K562 (cell line): ENCODE measurements around the gene ADSS1. TPM values are rescaled to one million over a fixed set of nuclear protein-coding genes. Genes with fewer than 3 reads are reported as not detected.

Experiments
- ADNP ChIP-seq: fragments of 200-800 bp; sonication (Bioruptor generic); IDR thresholded peaks from 2 replicates; pipeline ENCODE4 v1.6.1; 2016; ENCODE audit warnings: missing genetic modification characterization, missing compliant biosample characterization
- ARID1B ChIP-seq: fragments of 450-650 bp; IDR thresholded peaks from 2 replicates; pipeline ENCODE4 v1.6.1; 2016; ENCODE audit warnings: antibody characterized with exemption, mild to moderate bottlenecking, inconsistent platforms
- ATF1 ChIP-seq, 2 experiments: fragments of 450-650 bp in 1 of 2; IDR thresholded peaks; 2 replicates each; pipeline ENCODE4 v1.6.1; 2016; ENCODE audit warnings: missing compliant biosample characterization in 1 of 2, missing genetic modification characterization in 1 of 2
- BACH1 ChIP-seq: fragments of 200-800 bp; sonication (Bioruptor generic); IDR thresholded peaks from 2 replicates; pipeline ENCODE4 v1.6.1; 2016; ENCODE audit warnings: missing genetic modification characterization, missing compliant biosample characterization
- CHCHD3 ChIP-seq: fragments of 250-450 bp; sonication (Bioruptor Pico); IDR thresholded peaks from 2 replicates; pipeline ENCODE4 v2.1.2; 2022; ENCODE audit warnings: mild to moderate bottlenecking
- EP300 ChIP-seq: IDR thresholded peaks from 2 replicates; pipeline ENCODE4 v1.6.1; 2012; ENCODE audit warnings: low read length, improper control_type of control experiment
- ESRRB ChIP-seq: fragments of 250-450 bp; sonication (Bioruptor Pico); IDR thresholded peaks from 2 replicates; pipeline ENCODE4 v1.5.0; 2020; ENCODE audit warnings: mild to moderate bottlenecking, moderate library complexity, borderline replicate concordance
- JUNB ChIP-seq: fragments of 450-650 bp; formaldehyde crosslinking; conservative IDR thresholded peaks from 2 replicates; pipeline ENCODE4 v1.4.0; 2020; ENCODE audit warnings: mild to moderate bottlenecking
- MLLT1 ChIP-seq, 2 experiments: fragments of 450-650 bp; IDR thresholded peaks; 2 replicates each; pipeline ENCODE4 v1.6.1; 2016
- MLX ChIP-seq, 2 experiments: fragments of 450-650 bp in 1 of 2; sonication (generic) in 1 of 2; formaldehyde crosslinking; conservative IDR thresholded peaks; 2 replicates each; pipeline versions ENCODE4 v1.4.0 to v1.8.1; 2020 to 2022; ENCODE audit warnings: mild to moderate bottlenecking in 1 of 2, missing genetic modification reagents in 1 of 2
- NFIX ChIP-seq: fragments of 250-450 bp; sonication (Bioruptor Pico); IDR thresholded peaks from 2 replicates; pipeline ENCODE4 v1.4.0; 2020; ENCODE audit warnings: low read depth, mild to moderate bottlenecking, moderate library complexity
- NRF1 ChIP-seq, 2 experiments: fragments of 450-650 bp; IDR thresholded peaks in 1 of 2; conservative IDR thresholded peaks in 1 of 2; 2 replicates each; pipeline ENCODE4 v1.6.1; 2014; ENCODE audit warnings: mild to moderate bottlenecking in 2 of 2
- POLR2G ChIP-seq: fragments of 200-400 bp; formaldehyde crosslinking; IDR thresholded peaks from 2 replicates; pipeline ENCODE4 v1.6.1; 2017; ENCODE audit warnings: low read depth, mild to moderate bottlenecking, antibody characterized with exemption, low read length, moderate library complexity
- RUNX1 ChIP-seq: sonication (generic); IDR thresholded peaks from 2 replicates; pipeline ENCODE4 v1.6.1; 2016; ENCODE audit warnings: antibody characterized with exemption, low read depth
- SNIP1 ChIP-seq: fragments of 450-650 bp; IDR thresholded peaks from 2 replicates; pipeline ENCODE4 v1.7.1; 2017; ENCODE audit warnings: low read depth, mild to moderate bottlenecking
- ZNF512 ChIP-seq: IDR thresholded peaks from 2 replicates; pipeline ENCODE4 v1.6.1; 2016; ENCODE audit warnings: missing genetic modification characterization, missing compliant biosample characterization
- ZNF551 ChIP-seq: fragments of 250-450 bp; sonication (Bioruptor Pico); IDR thresholded peaks from 2 replicates; pipeline ENCODE4 v1.5.0; 2021; ENCODE audit warnings: mild to moderate bottlenecking, moderate library complexity
- polyA plus RNA-seq, 8 experiments: library from polyadenylated mRNA; depleted of rRNA in 4 of 8; stranded (reverse) in 5 of 8; unstranded in 3 of 8; fragments of >200 nt; fragmentation: Nextera tagmentation in 2 of 8; fragmentation: Illumina TruSeq in 1 of 8; extraction: Ambion mirVana in 2 of 8; extraction: Trizol in 1 of 8; gene quantifications; 2 replicates each; pipeline versions ENCODE4 v1.2.1 to v1.2.3, GENCODE V29; 2011 to 2014; ENCODE audit warnings: inconsistent platforms in 1 of 8, missing spikeins in 1 of 8
- total RNA-seq, 7 experiments: library from RNA; depleted of rRNA in 6 of 7; stranded (reverse); fragments of >200 nt in 6 of 7; fragmentation: Illumina TruSeq in 2 of 7; extraction: Trizol in 2 of 7; gene quantifications; 2 replicates each; pipeline versions ENCODE4 v1.2.1 to v1.2.3, GENCODE V29; 2011 to 2021; ENCODE audit warnings: low replicate concordance in 1 of 7
- TF ChIP-seq, protein P1 (sequence below): fragments of 450-650 bp; IDR thresholded peaks from 2 replicates; pipeline ENCODE4 v1.6.1; 2016
- TF ChIP-seq, protein P2 (sequence below): sonication (generic); formaldehyde crosslinking; IDR thresholded peaks from 2 replicates; pipeline ENCODE4 v1.8.1; 2023; ENCODE audit warnings: mild to moderate bottlenecking, missing genetic modification reagents

Gene ADSS1
- total and polyA plus RNA-seq, 9 of the 15 experiments (the other 6 are each of a cell fraction or from before 2014, with no cell fraction given), result 0.53 to 5.9 (median 3.9) TPM

DNA sequence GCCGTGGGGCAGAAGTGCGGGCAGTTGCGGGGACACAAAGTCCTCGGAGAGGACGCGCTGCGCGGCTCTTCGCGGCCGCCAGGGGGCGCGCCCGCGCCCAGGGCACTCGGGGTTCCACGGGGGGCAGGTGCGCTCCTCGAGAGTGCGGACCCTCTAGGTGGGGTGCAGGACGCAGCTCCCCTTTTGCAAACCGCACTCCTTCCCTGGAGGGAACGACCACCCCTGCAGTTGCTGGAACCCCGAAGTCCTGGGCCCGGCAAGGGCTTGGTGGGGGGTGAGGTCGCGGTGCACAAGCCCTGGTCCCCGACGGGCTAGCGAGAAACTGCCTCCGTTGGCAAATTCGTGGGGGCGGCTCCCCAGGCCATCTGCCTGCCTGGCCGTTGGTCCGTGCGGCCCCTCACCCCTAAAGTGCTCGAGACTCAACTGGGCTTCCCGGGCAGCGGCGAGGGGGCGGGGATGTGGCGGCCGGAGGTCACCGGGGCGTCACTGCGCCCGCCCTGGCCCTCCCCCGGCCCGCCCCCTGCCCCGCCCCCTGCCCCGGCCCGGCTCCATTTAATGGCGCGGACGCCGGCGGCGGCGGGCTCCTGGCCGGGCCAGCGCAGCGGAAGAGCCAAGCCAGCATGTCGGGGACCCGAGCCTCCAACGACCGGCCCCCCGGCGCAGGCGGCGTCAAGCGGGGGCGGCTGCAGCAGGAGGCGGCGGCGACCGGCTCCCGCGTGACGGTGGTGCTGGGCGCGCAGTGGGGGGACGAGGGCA is at the start of gene ADSS1 (continued):
- no peak for TF ChIP-seq ZNF512 (tag)
- no peak for TF ChIP-seq CHCHD3
- peak in 1 of 2 experiments; percentile 18; a peak in 1 of 4 replicates for TF ChIP-seq NRF1 (conservative IDR thresholded peaks at IDR 0.05 in 1 of 2, IDR thresholded peaks at IDR 0.05 in 1 of 2)
- peak; percentile 84 for TF ChIP-seq POLR2G
- TF ChIP-seq, protein P1, sequence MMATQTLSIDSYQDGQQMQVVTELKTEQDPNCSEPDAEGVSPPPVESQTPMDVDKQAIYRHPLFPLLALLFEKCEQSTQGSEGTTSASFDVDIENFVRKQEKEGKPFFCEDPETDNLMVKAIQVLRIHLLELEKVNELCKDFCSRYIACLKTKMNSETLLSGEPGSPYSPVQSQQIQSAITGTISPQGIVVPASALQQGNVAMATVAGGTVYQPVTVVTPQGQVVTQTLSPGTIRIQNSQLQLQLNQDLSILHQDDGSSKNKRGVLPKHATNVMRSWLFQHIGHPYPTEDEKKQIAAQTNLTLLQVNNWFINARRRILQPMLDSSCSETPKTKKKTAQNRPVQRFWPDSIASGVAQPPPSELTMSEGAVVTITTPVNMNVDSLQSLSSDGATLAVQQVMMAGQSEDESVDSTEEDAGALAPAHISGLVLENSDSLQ, result no peak
- no peak for TF ChIP-seq ZNF551 (CRISPR knock-in tag)
- no peak for TF ChIP-seq ATF1 (CRISPR knock-in tag; IDR thresholded peaks at IDR 0.05)
- peak; percentile 63 for TF ChIP-seq ATF1 (tag; IDR thresholded peaks at IDR 0.05)
- TF ChIP-seq, protein P2, sequence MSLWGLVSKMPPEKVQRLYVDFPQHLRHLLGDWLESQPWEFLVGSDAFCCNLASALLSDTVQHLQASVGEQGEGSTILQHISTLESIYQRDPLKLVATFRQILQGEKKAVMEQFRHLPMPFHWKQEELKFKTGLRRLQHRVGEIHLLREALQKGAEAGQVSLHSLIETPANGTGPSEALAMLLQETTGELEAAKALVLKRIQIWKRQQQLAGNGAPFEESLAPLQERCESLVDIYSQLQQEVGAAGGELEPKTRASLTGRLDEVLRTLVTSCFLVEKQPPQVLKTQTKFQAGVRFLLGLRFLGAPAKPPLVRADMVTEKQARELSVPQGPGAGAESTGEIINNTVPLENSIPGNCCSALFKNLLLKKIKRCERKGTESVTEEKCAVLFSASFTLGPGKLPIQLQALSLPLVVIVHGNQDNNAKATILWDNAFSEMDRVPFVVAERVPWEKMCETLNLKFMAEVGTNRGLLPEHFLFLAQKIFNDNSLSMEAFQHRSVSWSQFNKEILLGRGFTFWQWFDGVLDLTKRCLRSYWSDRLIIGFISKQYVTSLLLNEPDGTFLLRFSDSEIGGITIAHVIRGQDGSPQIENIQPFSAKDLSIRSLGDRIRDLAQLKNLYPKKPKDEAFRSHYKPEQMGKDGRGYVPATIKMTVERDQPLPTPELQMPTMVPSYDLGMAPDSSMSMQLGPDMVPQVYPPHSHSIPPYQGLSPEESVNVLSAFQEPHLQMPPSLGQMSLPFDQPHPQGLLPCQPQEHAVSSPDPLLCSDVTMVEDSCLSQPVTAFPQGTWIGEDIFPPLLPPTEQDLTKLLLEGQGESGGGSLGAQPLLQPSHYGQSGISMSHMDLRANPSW (CRISPR knock-in tag), result no peak
- TF ChIP-seq ARID1B, result no peak
- no peak for TF ChIP-seq EP300
- TF ChIP-seq SNIP1, result no peak
- no peak for TF ChIP-seq MLLT1 (IDR thresholded peaks at IDR 0.05)
- TF ChIP-seq MLX (CRISPR knock-in tag; conservative IDR thresholded peaks at IDR 0.05), result no peak
- TF ChIP-seq JUNB (CRISPR knock-in tag), result no peak
- TF ChIP-seq NFIX (CRISPR knock-in tag), result no peak
- no peak for TF ChIP-seq RUNX1
- no peak for TF ChIP-seq ADNP
- TF ChIP-seq ESRRB (CRISPR knock-in tag), result no peak
- no peak for TF ChIP-seq BACH1 (tag)
